HG03457 (cell line): ENCODE data around the gene PGK1.
"Not testable (repeated sequence)": the region's sequence is repeated elsewhere in the genome, so short reads cannot be mapped to it uniquely, and the experiment has no call there.

Experiments used
- ATAC-seq: cut with Tn5 transposase; IDR thresholded peaks from one replicate; pipeline ENCODE4 v1.9.1; 2021; ENCODE audit warnings: moderate number of reproducible peaks; ENCODE audit not compliant: unreplicated experiment

Gene PGK1

DNA sequence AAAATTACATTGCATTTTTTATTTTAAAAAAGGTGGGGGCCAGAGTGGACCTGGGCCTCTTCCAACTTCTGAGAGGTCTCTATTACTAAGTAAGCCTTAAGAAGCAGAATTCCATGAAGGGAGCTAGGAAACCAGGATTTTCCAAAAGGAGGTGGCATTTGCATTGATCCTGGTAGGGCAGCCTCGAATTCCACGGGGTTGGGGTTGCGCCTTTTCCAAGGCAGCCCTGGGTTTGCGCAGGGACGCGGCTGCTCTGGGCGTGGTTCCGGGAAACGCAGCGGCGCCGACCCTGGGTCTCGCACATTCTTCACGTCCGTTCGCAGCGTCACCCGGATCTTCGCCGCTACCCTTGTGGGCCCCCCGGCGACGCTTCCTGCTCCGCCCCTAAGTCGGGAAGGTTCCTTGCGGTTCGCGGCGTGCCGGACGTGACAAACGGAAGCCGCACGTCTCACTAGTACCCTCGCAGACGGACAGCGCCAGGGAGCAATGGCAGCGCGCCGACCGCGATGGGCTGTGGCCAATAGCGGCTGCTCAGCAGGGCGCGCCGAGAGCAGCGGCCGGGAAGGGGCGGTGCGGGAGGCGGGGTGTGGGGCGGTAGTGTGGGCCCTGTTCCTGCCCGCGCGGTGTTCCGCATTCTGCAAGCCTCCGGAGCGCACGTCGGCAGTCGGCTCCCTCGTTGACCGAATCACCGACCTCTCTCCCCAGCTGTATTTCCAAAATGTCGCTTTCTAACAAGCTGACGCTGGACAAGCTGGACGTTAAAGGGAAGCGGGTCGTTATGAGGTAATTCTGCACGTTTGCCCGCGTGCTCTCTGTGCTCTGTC lies at the start of gene PGK1:
TSS of gene PGK1 (plus strand) at position 626 of the 824 bp plus-strand sequence. CDS start at position 719, 93 bp downstream.
- ATAC-seq: peak; percentile 93

DNA sequence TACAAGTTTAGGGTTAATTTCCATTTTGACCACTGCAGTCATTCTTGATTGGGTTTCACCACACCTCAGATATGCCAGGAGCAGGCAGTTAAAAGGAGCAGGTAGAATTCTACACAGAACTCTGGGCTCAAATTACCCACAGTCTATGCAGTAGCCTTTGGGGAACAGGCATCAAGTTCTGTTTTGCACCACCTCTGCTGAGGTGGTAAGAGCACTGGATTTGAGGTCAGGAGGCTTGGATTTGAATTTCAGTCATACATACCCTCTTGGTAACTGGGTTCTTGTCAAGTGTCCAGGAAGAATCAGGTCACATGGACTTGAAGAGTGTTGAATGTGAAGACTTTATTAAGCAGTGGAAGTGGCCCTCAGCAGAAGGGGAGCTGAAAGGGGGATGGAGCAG lies 40.4 kb upstream of the PGK1 start:
- no peak for ATAC-seq

GRCh38 chrX:78064152-78064551 lies 39.9 kb upstream of the PGK1 start:
- no peak for ATAC-seq

- peak; percentile 76 for ATAC-seq
Measured at GRCh38 chrX:78064698-78065601, 39.1 kb upstream of the PGK1 start.

DNA sequence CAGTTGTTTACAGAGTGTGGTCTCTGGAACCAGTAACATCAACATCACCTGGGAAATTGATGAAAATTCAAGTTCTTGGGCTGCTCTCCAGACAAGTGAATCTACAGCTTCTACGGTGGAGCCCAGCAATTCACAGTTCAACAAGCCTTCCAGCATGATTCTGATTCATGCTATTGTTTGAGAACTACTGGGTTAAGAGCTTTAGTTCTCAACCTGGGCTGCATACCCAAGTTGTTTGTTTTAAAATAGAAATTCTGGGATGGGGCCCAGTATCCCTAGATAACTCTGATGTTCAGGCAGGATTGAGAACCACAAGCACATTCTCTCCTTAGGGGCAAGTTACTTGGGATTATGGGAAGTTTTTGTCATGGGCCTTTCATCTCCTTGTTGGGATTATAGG lies 37.9 kb upstream of the PGK1 start:
- no peak for ATAC-seq

- ATAC-seq: no peak
Measured at GRCh38 chrX:78071331-78071730, 32.7 kb upstream of the PGK1 start.

- ATAC-seq: not testable (repeated sequence)
Measured at GRCh38 chrX:78073147-78074077, 30.6 kb upstream of the PGK1 start.

GRCh38 chrX:78074088-78074487 lies 30.0 kb upstream of the PGK1 start:
- no peak for ATAC-seq

GRCh38 chrX:78075787-78076389 lies 28.2 kb upstream of the PGK1 start:
- no peak for ATAC-seq

GRCh38 chrX:78081413-78081812 lies 22.6 kb upstream of the PGK1 start:
- not testable (repeated sequence) for ATAC-seq

DNA sequence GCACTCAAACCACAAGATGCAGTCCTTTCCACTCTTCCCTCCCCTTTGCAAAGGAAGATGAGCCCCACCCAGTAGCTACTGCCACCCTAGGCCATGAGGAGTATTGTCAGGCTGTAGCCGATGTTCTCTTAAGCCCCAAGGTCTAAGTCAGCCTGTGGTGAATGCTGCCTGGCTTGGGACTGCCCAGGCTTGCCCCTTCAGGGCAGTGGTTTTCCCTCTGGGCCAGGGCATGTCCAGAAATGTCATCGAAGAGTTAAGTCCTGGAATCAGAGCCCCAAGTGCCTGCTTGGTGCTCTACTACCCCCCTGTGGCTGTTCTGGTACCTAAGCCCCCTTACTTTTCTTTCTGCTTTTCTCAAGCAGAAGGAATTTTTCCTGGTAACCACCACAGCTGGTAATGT lies 11.8 kb upstream of the PGK1 start:
- no peak for ATAC-seq

DNA sequence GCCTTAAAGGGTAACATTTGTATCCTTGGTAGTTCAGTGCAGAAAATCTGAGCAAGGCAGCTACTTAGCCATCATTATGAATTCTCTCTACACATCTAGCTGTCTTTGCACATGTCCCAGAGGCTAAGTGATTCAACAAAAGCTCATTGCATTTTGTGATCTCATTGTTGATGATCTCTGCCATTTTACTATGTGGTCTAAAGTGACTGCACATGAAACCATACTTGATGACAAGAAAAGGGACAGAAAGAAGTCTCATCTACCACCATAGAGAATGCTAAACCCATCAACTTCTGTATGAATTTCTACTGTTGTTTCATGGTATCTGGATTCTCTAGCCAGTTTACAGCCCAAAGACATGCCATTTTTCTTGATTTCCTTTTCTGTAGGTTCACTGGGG lies 5.9 kb upstream of the PGK1 start:
- ATAC-seq: no peak

GRCh38 chrX:78102091-78102490 lies 2.0 kb upstream of the PGK1 start:
- ATAC-seq: no peak

- ATAC-seq: no peak
Measured at GRCh38 chrX:78103001-78103622, 936 bp upstream of the PGK1 start.

DNA sequence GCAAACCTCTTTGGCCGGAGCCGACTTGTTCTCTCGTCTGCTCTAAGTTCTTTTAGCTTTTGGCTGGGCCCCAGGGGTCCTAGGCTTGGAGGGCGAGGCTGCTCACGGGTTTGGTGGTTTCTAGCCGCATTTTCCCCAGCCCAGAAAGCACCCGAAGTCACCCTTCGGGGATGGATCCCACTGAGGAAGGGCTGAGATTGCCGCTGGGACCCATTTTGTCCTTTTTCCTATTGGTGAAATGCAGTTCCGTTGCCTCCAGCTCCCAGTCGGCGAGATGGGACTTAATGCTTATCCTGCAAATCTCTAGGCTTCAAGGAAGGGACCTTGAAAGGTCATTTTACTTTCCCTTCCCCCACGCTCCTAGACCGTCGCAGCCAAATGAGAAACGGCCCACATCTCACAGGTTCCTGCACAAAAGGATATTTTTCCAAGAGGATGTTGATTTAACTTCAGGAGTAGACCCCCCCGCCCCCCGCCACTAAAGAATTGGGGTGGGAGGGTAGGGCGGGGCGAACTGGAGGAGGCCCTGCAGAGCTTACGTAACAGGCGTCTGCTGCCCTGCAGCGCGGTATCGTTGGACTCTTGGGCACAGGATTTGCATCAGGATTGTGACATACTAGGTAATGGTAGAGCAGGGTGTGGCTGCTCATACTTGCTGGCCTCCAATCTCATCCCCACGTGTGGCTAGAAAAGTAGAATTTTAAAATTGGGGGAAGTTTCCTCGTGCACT lies 564 bp downstream of the PGK1 start:
- peak; percentile 26 for ATAC-seq

GRCh38 chrX:78105944-78106650 lies 2.0 kb downstream of the PGK1 start:
- ATAC-seq: no peak

- no peak for ATAC-seq
Measured at GRCh38 chrX:78106651-78106986, 2.6 kb downstream of the PGK1 start.

GRCh38 chrX:78109458-78109857 lies 5.4 kb downstream of the PGK1 start:
- no peak for ATAC-seq
